HG03103 (cell line): ENCODE data around the gene DOK3.

Source experiments
- ATAC-seq: cut with Tn5 transposase; IDR thresholded peaks from one replicate; pipeline ENCODE4 v1.9.1; 2021; ENCODE audit warnings: low read depth; ENCODE audit not compliant: unreplicated experiment

Gene DOK3

DNA sequence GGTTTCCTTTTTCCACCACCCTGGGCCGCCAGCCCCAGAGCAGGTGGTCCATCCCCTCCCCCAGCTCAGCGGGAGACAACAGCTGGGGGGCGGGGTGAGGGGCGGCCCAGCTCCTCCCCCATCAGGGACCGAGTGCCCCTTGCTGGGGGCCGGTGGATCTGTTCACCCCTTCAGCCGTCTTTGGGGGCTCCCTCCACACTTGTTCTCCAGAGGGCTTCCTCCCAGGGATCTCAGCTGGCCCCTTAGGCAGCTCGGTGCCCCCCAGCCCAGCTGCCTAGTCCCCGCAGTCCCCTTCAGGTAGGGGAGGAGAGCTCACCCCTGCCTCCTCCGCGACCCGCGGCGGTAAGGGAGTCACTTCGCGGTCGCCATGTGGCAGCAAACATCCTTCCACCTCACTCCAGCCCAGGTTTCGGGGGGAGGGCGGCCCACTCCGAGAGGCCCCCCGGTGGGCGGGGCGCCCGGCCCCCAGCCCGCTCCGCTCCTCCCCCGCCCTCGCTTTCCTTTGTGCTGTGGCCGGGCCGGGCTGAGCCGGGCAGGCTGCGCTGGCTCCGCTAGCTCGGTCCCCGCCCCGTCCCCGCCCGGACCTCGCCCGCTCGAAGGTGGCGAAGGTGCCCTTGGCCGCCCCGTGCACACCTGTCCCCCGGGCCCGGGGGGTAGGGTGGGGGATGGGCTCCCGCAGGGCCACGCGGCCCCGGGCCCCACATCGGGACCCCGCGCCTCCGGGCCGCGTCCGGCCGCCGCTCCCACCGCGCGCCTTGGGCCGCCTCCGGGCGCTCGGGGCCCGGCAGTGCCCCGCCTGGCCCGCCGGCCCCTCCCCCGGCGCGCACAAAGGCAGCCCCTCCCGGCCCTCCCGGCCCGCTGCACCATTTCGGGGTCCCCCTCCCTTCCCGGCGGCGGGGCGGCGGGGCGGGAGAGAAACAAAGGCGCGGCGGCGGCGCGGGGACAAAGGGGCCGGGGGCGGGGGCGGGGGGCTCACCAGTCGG lies 36.9 kb downstream of the DOK3 start:
- no peak for ATAC-seq

DNA sequence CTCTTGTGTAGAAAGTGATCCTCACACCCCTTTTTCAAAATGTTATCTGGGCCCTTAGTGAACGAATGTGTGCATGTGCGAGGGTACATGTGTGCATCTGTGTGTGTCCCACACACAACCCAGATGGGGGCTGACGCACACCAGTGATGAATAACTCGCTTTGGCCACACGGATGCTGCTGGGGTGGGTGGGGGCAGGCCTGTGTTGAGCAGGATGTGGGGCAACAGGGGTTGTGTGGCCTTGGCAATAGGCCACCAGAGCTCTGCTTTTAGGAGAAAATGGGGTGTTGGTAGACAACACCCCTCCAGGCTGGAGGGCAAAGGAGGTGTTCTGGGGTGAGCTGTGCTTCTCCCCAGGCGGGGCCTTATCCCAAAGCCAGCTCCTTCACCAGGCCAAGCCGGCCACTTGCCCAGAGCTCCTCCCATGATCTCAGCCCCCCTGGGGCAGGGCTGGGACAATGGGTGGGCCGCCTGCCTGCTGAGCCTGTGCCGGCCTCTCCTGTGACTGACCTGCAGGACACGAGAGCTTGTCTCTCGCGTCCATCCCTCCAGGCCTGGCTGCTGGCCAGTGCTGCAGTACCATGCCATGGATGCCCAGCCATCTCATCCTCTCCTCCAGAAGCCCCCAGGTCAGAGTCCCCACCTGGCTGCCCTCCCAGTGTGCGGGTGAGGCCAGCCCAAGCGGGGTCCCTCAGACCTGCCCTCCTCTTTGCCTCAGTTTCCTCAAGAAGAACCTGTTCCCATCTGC lies 37.8 kb downstream of the DOK3 start:
- ATAC-seq: no peak

DNA sequence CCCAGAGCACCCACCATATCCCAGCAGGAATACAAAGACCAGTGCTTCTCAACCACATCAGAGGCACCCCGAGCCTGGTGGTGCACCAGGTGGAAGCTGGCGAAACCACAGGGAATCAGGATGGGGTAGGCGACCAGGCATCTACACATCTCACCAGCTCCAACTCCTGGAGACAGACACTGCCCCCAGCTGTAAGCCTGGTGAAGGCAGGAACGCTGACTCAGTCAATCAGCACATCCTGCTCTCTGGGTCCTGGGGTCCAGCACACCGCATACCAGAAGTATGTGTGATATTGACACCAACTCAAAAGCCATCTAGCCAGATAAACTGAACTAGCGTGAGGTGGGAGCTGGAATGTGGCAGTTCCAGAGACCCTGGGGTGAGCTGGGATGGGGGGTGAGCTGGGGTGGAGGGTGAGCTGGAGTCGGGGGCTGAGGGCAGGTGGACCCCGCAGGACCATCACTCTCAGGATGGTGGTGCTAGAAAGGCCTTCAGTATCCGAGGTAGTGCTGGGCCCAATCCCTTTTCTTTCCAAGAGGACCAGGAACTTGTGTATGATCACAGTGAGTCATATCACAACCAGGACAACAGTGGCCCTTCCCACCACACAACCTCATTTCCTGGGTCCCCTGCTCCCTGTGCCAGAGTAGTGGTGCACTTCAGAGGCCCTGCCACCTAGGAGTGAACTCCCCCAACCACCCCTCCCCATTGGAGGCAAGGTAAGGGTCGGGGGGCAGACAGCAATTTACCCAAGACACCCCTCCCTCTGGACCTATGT lies 38.7 kb downstream of the DOK3 start:
- ATAC-seq: no peak

DNA sequence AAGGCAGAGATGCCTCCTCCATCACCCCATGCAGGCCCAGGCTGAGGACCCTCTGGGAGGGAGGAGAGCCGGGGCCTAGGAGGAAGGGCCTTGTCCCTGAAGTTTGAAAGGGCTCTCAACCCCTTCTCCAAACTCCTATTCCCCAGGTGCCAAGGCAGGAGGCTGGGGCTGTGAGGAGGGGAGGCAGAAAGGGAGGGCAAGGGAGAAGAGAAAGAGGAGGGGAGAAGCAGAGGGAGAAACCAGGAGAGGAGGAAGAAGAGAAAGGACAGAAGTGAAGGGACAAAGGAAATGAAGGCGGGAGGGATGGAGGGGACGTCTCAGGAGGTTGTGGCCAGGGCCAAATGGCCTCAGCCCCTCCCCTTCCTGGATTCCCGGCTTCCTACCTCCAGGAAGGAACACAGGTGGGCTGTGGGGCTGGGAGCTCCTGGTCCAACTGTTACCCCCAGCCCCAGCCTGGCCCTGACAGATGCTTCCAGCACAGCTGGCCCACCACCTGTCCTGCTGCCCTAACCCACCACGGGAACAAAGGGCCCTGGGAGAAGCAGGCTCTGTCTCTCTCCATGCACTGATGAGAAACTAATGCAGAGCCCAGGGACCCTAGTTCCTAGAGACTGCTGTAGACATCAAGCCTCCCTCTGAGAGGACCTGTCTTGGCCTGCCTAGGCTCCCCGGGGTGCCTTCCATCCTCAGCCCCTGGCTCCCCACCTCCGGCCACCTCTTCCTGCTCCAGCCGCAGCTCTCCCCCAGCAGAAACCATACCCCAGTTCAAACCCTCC lies 39.7 kb downstream of the DOK3 start:
- ATAC-seq: no peak

DNA sequence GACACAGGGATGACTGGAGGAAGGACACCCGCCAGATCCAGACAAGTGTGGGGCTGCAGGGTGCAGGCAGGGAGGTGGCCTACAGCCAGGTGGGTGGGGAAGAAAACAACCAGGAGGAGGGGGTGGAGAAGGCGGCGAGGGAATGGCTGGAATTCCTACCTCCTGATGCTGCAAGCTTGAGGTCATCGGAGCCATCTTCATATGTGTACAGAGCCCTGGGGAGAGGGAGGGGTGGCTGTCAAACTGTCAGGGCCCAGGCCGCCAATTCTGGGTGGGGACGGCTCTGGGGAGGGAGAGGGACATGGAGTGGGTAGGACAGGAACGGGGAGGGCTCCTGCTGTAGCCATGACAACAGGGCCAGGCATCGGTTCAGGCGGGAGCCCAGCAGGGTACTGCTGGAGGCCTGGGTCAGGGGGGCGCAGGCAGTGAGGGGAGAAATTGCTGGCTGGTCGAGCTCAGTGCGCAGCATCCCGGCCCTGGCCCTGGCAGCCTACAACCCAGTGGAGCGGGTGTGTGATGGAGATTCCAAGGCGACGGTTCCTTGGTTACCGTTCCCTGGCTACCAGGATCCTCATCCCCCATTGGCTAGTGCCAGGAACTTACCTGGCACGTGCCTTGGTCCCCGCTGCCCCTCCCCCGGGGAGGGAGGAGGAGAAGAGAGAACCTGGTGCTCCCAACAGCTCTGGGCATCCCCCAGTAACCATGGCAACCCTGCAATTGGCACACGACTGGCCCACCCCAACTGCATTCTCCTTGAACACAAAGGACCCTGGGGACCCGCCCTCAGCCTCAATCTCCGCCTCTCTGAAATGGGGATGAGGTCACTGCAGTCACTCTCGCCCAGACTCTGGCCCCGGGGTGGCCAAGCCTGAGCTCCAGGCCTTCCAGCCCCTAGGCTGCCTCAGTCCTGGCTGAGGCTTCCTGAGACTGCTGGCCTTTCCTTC lies 40.7 kb downstream of the DOK3 start:
- no peak for ATAC-seq

DNA sequence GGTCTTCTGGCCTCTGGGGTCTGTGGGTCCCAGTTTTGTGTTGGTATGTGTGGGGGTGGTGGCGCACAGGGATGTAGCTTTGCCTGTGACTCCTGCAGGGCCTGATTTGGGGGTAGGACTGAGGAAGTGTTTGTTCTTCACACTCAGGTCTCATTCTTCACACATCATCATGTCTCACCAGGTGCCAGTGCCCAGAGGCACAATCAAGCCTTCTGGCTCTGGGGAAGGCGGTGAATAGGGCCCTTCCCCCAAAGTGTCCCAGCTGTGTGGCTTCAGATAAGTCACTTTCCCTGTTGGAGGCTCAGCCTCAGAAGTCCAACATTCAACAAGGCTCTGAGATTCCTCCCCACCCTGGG lies 41.3 kb downstream of the DOK3 start:
- ATAC-seq: no peak

DNA sequence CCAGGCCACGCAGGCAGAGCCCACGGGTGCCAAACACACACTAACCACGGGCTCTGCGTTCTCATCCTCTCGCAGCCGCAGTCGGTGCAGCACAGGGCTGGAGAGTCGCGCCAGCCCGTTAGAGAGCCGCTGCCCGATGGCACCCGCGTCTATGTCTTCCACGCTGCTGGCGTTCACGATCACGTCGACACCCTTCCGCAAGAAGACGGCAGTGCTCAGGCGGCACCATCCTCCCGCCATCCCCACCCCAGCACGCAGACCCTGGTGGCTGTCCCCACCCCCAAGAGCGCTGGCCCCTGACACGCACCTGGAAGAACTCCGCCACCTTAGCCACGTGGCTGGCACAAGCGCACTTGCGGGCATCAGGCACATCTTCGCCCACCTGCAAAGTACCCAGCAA lies 42.2 kb downstream of the DOK3 start:
- ATAC-seq: no peak

DNA sequence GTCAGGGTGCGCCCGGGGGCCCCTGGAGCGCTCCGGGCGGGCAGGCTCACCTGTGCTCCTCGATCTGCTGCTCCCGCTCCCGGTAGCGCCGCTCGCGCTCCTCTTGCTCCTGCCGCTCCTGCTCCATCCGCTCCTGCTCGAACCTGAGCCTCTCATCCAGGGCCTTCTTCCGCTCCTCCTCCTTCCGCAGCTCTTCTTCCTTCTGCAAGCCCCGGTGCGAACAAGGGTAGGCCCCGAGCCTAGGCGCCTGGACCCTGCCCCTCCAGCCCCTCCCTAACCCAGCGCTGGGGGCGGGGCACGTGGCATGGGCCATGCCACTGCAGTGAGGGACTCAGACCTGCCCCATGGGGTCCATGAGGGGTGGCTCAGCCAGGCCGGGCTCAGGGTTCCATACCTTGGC lies 42.8 kb downstream of the DOK3 start:
- no peak for ATAC-seq

DNA sequence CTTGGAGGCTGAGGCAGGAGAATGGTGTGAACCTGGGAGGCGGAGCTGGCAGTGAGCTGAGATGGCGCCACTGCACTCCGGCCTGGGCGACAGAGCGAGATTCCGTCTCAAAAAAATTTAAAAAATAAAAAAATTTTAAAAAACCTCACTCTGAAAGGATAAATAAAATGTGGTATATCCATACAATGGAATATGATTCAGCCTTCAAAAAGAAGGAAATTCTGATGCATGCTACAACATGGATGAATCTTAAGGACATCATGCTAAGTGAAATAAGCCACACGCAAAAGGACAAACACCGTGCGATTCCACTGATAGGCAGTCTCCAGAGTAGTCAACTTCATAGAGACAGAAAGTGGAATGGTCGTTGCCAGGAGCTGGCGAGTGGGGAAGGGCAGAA lies 44.6 kb downstream of the DOK3 start:
- ATAC-seq: no peak

DNA sequence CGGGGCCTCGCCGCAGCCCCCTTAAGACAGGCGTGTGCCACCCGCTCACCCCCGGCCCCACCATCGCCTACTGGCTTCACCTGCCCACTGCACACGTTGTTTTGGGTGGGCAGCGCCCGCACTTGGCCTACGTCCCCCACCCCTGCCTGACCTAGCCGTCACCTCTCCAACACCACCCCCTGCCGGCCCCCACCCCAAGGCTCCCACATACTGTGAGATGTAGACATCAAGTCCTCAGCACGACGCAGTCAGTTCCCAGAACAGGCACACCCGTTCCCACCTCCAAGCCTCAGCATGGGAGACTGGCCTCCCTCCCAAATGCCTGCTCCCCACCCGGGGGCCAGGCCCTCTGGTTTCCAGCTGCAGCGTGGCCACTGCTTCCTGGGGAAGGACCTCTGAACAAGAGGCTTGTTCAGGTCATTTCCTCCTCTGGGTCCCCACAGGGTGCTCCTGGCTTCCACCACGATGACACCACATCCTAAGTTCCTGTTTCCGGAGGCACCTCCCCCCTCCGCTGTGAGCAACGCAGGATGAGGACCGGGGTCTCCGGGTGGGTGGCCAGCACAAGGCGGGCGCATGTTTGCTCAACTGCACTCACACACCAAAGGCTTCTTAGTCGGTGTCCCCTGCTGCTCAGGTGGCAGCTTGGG lies 47.5 kb downstream of the DOK3 start:
- ATAC-seq: no peak

DNA sequence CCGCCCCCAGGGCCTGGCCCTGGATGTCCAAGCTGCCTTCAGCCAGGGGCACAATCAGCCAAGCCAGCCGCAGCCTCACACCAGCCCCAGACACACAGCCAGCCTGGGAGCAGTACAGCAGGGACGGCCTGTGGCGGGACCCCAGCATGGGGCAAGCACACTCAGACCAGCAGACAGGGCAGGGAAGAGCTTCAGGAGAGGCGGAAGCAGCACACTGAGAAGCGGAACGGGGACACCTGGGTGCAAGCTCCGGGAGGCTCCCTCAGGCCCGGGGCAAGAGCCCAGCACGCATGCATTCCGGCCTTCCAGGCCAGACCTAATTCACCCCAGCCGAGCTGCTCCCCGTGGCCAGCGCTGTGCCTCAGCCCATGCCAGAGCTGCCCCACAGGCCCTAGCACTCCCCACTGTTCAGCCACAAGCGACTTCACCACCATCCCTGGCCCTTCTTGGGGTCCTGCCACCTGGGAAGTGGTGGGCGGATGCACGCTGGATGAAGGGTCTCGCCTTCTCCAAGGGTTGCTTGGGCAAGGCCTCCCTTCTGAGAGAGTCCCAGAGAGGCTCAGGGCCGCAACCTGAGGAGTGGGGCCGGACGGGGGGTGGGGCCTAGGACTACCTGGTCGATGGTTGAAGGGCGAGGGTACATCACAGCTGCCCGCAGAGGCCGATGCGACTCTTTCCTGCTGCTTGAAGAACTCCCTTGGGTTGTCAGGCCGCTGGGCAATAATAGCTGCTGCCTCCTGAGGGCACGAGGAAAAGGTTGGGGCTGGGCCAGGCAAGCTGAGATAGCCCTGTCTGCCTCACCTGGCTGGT lies 49.6 kb downstream of the DOK3 start:
- no peak for ATAC-seq

DNA sequence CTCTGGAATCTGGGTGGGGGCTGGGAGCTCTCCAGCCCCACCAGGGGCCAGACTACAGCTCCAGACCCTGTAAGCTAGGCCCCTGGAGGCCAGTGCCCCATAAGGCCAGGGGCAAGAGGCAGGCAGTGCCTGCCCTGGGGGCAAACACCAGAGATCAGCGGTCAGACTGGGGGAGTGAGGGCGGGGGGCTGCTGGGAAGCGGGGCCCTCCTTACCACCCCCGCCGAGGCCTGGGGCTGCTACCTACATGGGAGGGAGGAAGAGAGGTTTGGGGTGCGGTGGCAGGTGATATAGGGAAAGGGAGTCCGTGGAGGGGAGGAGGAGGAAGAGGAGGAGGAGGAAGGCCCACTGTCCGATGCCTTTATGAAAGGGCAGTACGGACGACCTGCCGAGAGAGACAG lies 50.3 kb downstream of the DOK3 start:
- no peak for ATAC-seq

DNA sequence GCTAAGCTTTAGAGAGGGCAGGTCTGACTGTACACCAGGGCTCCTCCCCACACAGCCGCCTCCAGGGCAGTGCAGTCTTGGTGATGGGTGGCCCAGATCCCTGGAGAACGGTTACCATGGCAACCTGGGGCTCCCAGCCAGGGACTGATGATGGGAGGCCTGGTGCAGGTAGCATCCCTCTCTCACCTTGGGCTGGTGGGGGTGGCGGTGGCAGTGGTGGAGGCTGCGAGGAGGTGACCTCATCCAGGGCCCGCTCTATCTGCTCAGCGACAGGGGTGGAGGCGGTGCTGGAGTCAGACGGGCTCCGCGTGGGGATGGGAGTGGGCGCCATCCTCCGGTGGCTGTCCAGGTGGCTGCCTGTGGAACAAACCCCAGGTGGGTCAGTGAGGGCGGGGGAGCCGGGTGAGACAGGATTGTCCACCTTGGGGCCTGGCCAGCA lies 50.7 kb downstream of the DOK3 start:
- no peak for ATAC-seq

DNA sequence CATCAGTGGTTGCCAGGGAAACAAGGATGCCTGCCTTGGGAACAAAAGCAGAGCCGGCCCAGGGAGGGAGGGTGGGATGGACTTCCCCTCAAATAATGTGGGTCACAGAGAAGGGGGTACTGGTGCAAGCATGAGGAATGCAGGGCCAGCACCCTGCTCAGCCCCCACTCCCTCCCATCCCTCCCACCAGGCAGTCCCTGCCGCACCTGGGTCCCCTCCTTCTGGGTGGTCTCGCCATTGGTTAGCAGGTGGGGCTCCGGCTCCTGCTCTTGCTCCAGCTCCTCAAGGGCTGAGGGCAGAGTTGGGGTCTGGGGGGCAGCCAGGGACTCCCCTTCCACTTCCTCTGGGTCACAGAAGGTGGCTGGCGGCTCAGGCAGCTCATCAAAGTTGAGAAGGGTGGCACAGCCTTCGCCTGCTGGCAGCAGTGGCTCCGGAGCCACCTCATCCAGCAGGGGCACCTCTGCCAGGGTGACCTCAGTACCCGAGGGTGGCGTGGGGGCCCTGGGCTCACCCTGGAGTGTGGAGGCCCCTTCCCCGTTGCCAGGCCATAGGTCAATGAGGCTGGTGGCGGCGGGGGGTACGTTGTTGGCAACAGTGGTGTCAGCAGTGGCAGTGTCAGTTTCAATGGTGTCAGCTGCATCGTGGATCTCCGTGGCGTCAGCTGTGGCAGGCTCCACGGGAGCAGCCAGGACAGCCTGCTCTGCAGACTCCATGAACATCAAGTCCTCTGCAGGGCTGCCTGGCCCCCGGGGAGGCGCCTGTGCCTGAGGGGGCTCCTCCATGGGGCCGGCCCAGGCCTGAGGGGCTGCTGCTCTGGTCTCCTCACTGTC lies 51.6 kb downstream of the DOK3 start:
- no peak for ATAC-seq

DNA sequence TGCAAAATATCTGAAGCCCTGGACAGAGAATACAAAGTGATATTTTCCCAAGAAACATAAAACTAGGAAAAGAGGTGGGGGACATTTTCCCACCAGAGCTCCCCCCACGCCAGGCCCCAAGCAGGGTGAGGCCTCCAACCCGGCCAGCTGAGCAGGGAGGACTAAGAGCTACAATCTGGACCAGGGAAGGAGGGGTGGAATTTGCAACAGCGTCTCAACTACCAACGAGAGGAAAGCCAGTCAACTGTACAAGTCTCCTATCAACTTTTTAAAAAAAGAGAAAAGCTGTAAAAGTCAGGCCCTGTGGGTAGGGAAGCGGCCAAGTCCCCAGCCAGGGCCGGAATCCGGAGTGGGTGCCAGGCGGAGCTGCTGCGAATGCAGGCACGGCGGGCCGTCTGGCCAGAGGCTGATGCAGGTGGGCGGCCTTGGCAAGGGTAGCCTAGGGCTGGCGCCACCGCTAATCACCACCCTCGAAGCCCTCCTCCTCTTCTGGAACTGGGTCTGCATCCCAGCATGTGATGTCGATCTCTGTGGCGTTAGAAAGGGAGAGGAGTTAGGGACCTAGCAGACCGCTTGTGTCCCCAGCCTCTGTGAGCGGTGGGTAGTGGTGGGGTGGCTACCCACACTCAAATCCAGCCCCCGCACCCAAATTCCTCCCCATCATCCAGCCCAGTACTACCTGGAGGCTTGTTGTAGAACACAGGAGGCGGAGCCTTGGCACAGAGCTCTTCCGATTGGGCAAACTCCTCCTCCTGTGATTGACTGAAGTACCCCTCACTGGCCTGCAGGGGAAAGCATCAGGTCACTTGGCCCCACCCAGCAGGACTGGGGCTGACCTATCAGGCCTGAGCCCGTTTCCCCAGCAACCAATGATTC lies 52.4 kb downstream of the DOK3 start:
- ATAC-seq: peak; percentile 32

DNA sequence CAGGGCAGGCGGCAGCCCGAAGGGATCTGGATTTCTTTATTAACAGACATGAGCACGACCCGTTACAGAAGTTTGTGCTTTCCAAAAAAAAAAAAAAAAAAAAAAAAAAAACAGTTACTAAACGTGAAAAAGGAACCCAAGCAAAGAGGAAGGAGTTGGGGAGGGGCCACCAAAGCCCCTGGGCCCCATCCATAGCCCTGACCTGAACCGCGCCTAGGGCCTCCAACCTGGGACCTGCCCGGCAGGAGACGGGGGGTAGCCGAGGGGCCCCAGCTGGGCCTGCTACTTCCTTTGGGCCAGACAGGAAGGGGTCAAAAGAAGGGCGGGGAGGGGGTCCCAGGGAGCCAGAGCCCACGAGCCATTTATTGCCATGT lies 53.0 kb downstream of the DOK3 start:
- ATAC-seq: no peak
